ENCODE data around the gene MALAT1.
A peak's percentile ranks its signal among the peaks of the same experiment; 100 is the strongest.

Gene MALAT1

GRCh38 chr11:65473278-65473860 is 25.5 kb upstream of the MALAT1 start:
- ChIA-PET CTCF (interaction anchor here (3.2 kb wide), 1 partner anchor 24 kb away, joined by 12 read pairs; no protein-coding TSS in a partner anchor), POLR2A (interaction anchor here (2.8 to 15.6 kb wide), 3 partner anchors 25 to 57 kb away, joined by 9 to 1783 read pairs (median 248); partner anchors contain the start of genes MALAT1 and NEAT1)
- TF ChIP-seq FOXK2 (IDR thresholded peaks at IDR 0.05) (no peak), CTBP1 (IDR thresholded peaks at IDR 0.05; ENCODE audit: borderline replicate concordance) (no peak), TARDBP (IDR thresholded peaks at IDR 0.05) (no peak), ELF4 (IDR thresholded peaks at IDR 0.05) (no peak), L3MBTL2 (conservative IDR thresholded peaks at IDR 0.05) (no peak), SP1 (IDR thresholded peaks at IDR 0.05) (no peak), FOXA1 (IDR thresholded peaks at IDR 0.05) (no peak)
- DNase-seq (ENCODE audit: extremely low spot score) = no peak

DNA sequence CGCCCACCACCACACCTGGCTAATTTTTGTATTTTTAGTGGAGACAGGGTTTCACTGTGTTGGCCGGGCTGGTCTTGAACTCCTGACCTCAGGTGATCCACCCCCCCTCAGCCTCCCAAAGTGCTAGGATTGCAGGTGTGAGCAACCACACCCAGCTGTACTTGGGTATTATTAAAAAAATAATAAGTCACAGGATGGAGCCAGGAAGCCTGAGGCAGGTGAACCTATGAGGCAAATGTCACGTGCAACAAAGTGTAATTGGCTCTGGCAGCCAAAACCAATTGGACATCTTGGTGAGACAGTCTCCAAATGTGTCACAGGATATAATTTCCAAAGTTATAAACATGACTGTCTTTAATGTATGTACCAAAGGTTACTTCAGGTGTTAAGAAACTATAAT is 24.0 kb upstream of the MALAT1 start:
- TF ChIP-seq ELF4 (IDR thresholded peaks at IDR 0.05) (no peak), SP1 (IDR thresholded peaks at IDR 0.05) (no peak), FOXA1 (IDR thresholded peaks at IDR 0.05) (no peak), FOXM1 (IDR thresholded peaks at IDR 0.05; ENCODE audit: borderline replicate concordance) (no peak), L3MBTL2 (conservative IDR thresholded peaks at IDR 0.05) (no peak), BHLHE40 (IDR thresholded peaks at IDR 0.05; ENCODE audit: borderline replicate concordance) (no peak), ZNF384 (IDR thresholded peaks at IDR 0.05) (no peak), TARDBP (IDR thresholded peaks at IDR 0.05) (no peak), LEF1 (IDR thresholded peaks at IDR 0.05; ENCODE audit: borderline replicate concordance) (no peak), FOXK2 (IDR thresholded peaks at IDR 0.05) (no peak), CTBP1 (IDR thresholded peaks at IDR 0.05; ENCODE audit: borderline replicate concordance) (no peak)
- TF ChIP-seq, protein P1, sequence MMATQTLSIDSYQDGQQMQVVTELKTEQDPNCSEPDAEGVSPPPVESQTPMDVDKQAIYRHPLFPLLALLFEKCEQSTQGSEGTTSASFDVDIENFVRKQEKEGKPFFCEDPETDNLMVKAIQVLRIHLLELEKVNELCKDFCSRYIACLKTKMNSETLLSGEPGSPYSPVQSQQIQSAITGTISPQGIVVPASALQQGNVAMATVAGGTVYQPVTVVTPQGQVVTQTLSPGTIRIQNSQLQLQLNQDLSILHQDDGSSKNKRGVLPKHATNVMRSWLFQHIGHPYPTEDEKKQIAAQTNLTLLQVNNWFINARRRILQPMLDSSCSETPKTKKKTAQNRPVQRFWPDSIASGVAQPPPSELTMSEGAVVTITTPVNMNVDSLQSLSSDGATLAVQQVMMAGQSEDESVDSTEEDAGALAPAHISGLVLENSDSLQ (IDR thresholded peaks at IDR 0.05) = no peak
- ChIA-PET POLR2A (interaction anchor here (6.0 to 15.6 kb wide), 2 partner anchors 23 to 53 kb away, joined by 163 to 1783 read pairs; partner anchors contain the start of genes MALAT1 and NEAT1), CTCF (interaction anchor here (0.6 kb wide), 1 partner anchor 746 kb away, joined by 4 read pairs; no protein-coding TSS in a partner anchor)
- DNase-seq (ENCODE audit: extremely low spot score) = no peak

DNA sequence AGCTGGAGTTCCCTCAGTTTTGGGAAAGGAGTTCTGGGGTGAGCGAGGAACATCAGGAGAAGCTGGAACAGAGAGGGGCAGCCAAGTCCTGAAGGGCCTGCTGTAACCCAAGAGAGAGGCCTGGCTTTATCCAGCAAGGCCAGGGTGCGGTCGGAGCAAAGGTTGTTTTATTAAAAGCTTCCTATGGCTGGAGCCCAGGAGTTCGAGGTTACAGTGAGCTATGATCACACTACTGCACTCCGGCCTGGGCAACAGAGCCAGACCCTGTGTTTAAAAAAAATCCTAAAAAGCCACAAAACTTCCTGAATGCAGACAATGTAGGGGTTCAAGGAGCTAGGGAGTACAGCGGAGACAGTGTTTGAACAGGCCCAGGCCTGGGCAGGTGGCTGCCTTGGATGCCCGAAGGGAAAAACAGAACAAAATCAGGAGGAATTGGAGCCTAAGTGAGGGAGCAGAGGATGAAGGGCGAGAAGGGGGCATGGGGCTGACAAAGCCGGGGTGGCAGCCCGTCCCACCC is 22.2 kb upstream of the MALAT1 start:
- ChIA-PET POLR2A (interaction anchor here (0.7 to 15.6 kb wide), 16 partner anchors 10 to 144 kb away, joined by 3 to 1783 read pairs (median 5); partner anchors contain the start of genes MALAT1, NEAT1 and SLC25A45), CTCF (interaction anchor here (0.7 to 1.1 kb wide), 3 partner anchors 22 to 65 kb away, joined by 3 to 5 read pairs (median 3); partner anchors contain the start of gene MALAT1)
- TF ChIP-seq FOXA1 (IDR thresholded peaks at IDR 0.05) (no peak), LEF1 (IDR thresholded peaks at IDR 0.05; ENCODE audit: borderline replicate concordance) (no peak), FOXK2 (IDR thresholded peaks at IDR 0.05) (no peak), SUZ12 (IDR thresholded peaks at IDR 0.05) (no peak), NFRKB (IDR thresholded peaks at IDR 0.05) (no peak), ZNF384 (IDR thresholded peaks at IDR 0.05) (no peak), SP1 (IDR thresholded peaks at IDR 0.05) (no peak), TARDBP (IDR thresholded peaks at IDR 0.05) (no peak), CTBP1 (IDR thresholded peaks at IDR 0.05; ENCODE audit: borderline replicate concordance) (no peak), HDGF (IDR thresholded peaks at IDR 0.05; ENCODE audit: borderline replicate concordance) (no peak), ELF4 (IDR thresholded peaks at IDR 0.05) (no peak), L3MBTL2 (conservative IDR thresholded peaks at IDR 0.05) (no peak)
- TF ChIP-seq, protein P1 (IDR thresholded peaks at IDR 0.05) = no peak
- DNase-seq (ENCODE audit: extremely low spot score) = no peak

GRCh38 chr11:65477149-65477965 is 21.5 kb upstream of the MALAT1 start:
- ChIA-PET POLR2A (interaction anchor here (0.8 to 15.6 kb wide), 20 partner anchors 8 to 144 kb away, joined by 3 to 1783 read pairs (median 5); partner anchors contain the start of genes MALAT1, NEAT1 and SLC25A45), CTCF (interaction anchor here (0.9 to 1.2 kb wide), 3 partner anchors 21 to 64 kb away, joined by 3 to 4 read pairs (median 4); no protein-coding TSS in a partner anchor)
- peak; percentile 91 for DNase-seq (ENCODE audit: extremely low spot score)
- TF ChIP-seq HDGF (IDR thresholded peaks at IDR 0.05; ENCODE audit: borderline replicate concordance) (peak; percentile 69; the same call in 1 of the 2 replicates), L3MBTL2 (conservative IDR thresholded peaks at IDR 0.05) (peak; percentile 83), CTBP1 (IDR thresholded peaks at IDR 0.05; ENCODE audit: borderline replicate concordance) (no peak)

GRCh38 chr11:65478388-65479183 is 20.3 kb upstream of the MALAT1 start:
- CTCF ChIA-PET = interaction anchor here (0.9 to 1.9 kb wide), 10 partner anchors 9 to 148 kb away, joined by 3 to 11 read pairs (median 5); no protein-coding TSS in a partner anchor
- TF ChIP-seq FOXA1 (IDR thresholded peaks at IDR 0.05) (no peak), LEF1 (IDR thresholded peaks at IDR 0.05; ENCODE audit: borderline replicate concordance) (no peak), ZNF384 (IDR thresholded peaks at IDR 0.05) (no peak)
- no peak for DNase-seq (ENCODE audit: extremely low spot score)
- POLR2A ChIA-PET = interaction anchor here (0.9 to 15.6 kb wide), 10 partner anchors 9 to 134 kb away, joined by 3 to 1783 read pairs (median 4); partner anchors contain the start of genes MALAT1, NEAT1 and SLC25A45
